Body of pancreas (tissue), 4 donors: Measurements from ENCODE around the gene SLCO3A1.

Experiments
- POLR2A ChIP-seq, 3 donors: fragments of 450-650 bp; IDR thresholded peaks; one replicate each; pipeline ENCODE4 v1.6.1; 2016; ENCODE audit warnings: antibody characterized with exemption in 3 of 3, mild to moderate bottlenecking in 2 of 3
- TF ChIP-seq, protein P1 (sequence below), 7 experiments: fragments of 450-650 bp in 4 of 7; fragments of 200-600 bp in 3 of 7; sonication (generic) in 3 of 7; IDR thresholded peaks; one replicate each; pipeline ENCODE4 v1.5.1; 2016 to 2019; ENCODE audit warnings: antibody characterized with exemption in 7 of 7

GRCh38 chr15:92006186-92007028 is 152.9 kb downstream of the SLCO3A1 start:
- TF ChIP-seq, protein P1, sequence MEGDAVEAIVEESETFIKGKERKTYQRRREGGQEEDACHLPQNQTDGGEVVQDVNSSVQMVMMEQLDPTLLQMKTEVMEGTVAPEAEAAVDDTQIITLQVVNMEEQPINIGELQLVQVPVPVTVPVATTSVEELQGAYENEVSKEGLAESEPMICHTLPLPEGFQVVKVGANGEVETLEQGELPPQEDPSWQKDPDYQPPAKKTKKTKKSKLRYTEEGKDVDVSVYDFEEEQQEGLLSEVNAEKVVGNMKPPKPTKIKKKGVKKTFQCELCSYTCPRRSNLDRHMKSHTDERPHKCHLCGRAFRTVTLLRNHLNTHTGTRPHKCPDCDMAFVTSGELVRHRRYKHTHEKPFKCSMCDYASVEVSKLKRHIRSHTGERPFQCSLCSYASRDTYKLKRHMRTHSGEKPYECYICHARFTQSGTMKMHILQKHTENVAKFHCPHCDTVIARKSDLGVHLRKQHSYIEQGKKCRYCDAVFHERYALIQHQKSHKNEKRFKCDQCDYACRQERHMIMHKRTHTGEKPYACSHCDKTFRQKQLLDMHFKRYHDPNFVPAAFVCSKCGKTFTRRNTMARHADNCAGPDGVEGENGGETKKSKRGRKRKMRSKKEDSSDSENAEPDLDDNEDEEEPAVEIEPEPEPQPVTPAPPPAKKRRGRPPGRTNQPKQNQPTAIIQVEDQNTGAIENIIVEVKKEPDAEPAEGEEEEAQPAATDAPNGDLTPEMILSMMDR (IDR thresholded peaks at IDR 0.05), result no peak
- TF ChIP-seq POLR2A (IDR thresholded peaks at IDR 0.05), result no peak
